B cell (primary cell): Measurements from ENCODE around the gene POLR2B. TPM values are rescaled to one million over a fixed set of nuclear protein-coding genes. Genes with fewer than 3 reads are reported as not detected.

Source experiments
- ATAC-seq: fragments of 200-7000 bp; cut with Tn5 transposase; one replicate; pipeline ENCODE4 v1.10.0; 2021; ENCODE audit warnings: low read depth, mild to moderate bottlenecking, moderate number of reproducible peaks, moderate library complexity
- CTCF ChIA-PET: fragments of 350-600 bp; sonication (Branson Sonifier 250); formaldehyde crosslinking; loops from one replicate; lab custom pipeline; 2021; ENCODE audit warnings: antibody characterized with exemption, inconsistent platforms; lab: Charles Lee
- POLR2A ChIA-PET: fragments of 350-600 bp; sonication (Branson Sonifier 250); formaldehyde crosslinking; loops from one replicate; lab custom pipeline; 2021; ENCODE audit warnings: antibody characterized with exemption; lab: Charles Lee
- DNase-seq: peaks from one replicate; pipeline ENCODE4 v3.0.0; 2013
- H2AFZ ChIP-seq: 2 replicates; pipeline ENCODE4 v1.6.1; 2012; ENCODE audit warnings: mild to moderate bottlenecking, low read depth, low read length; ENCODE audit not compliant: insufficient read depth, poor library complexity, severe bottlenecking
- H3K27ac ChIP-seq, 2 donors: 1 replicate in 1 of 2; 2 replicates in 1 of 2; pipeline ENCODE4 v1.5.1; 2012 to 2013; ENCODE audit warnings: low read length in 2 of 2, mild to moderate bottlenecking in 2 of 2, moderate library complexity in 1 of 2
- H3K27me3 ChIP-seq, 4 experiments: fragments of 200-600 bp in 1 of 4; sonication (generic) in 1 of 4; replicated peaks in 1 of 4; 1 replicate in 2 of 4; 2 replicates in 2 of 4; pipeline versions ENCODE4 v1.6.1 to v1.7.0; 2013 to 2016; ENCODE audit warnings: low read length in 3 of 4, mild to moderate bottlenecking in 2 of 4, mixed read lengths in 1 of 4, moderate library complexity in 1 of 4; ENCODE audit not compliant: insufficient read depth in 4 of 4, control insufficient read depth in 3 of 4; ENCODE audit errors: control extremely low read depth in 1 of 4
- H3K36me3 ChIP-seq, 2 experiments: replicated peaks in 1 of 2; 1 replicate in 1 of 2; 2 replicates in 1 of 2; pipeline versions ENCODE4 v1.6.1 to v1.7.1; 2013; ENCODE audit warnings: low read length in 1 of 2; ENCODE audit not compliant: insufficient read depth in 2 of 2, control insufficient read depth in 1 of 2; ENCODE audit errors: control extremely low read depth in 1 of 2, extremely low read depth in 1 of 2
- H3K4me1 ChIP-seq, 2 donors: fragments of 200-600 bp in 1 of 2; sonication (generic) in 1 of 2; 1 replicate in 1 of 2; 2 replicates in 1 of 2; pipeline versions ENCODE4 v1.5.1 to v1.6.1; 2013 to 2017; ENCODE audit warnings: low read length in 2 of 2; ENCODE audit not compliant: control insufficient read depth in 2 of 2, insufficient read depth in 2 of 2
- H3K4me2 ChIP-seq: replicated peaks from 2 replicates; pipeline ENCODE3; 2012; ENCODE audit warnings: mild to moderate bottlenecking, low read depth, low read length; ENCODE audit not compliant: poor library complexity, severe bottlenecking
- H3K4me3 ChIP-seq, 5 experiments: fragments of 200-600 bp in 1 of 5; sonication (generic) in 1 of 5; 1 replicate in 3 of 5; 2 replicates in 2 of 5; pipeline versions ENCODE4 v1.5.1 to v1.7.0; 2011 to 2016; ENCODE audit warnings: low read length in 4 of 5, mild to moderate bottlenecking in 4 of 5, low read depth in 2 of 5, control low read depth in 1 of 5, moderate library complexity in 1 of 5; ENCODE audit not compliant: insufficient read depth in 1 of 5; ENCODE audit errors: control extremely low read depth in 1 of 5, extremely low read depth in 1 of 5
- H3K79me2 ChIP-seq: fragments of 200-600 bp; sonication (generic); one replicate; pipeline ENCODE4 v1.6.0; 2016; ENCODE audit warnings: low read length; ENCODE audit not compliant: control insufficient read depth, insufficient read depth
- H3K9ac ChIP-seq: fragments of 200-600 bp; sonication (generic); 2 replicates; pipeline ENCODE4 v1.6.1; 2017; ENCODE audit warnings: mild to moderate bottlenecking, low read length, moderate library complexity
- H3K9me3 ChIP-seq, 3 donors: one replicate each; pipeline versions ENCODE4 v1.6.1 to v1.7.1; 2013; ENCODE audit warnings: low read length in 2 of 3; ENCODE audit not compliant: control insufficient read depth in 2 of 3, insufficient read depth in 1 of 3; ENCODE audit errors: control extremely low read depth in 1 of 3
- H4K20me1 ChIP-seq: 2 replicates; pipeline ENCODE4 v1.6.0; 2012; ENCODE audit warnings: mild to moderate bottlenecking, low read length; ENCODE audit not compliant: insufficient read depth, control insufficient read depth, poor library complexity, severe bottlenecking
- H3K27ac Mint-ChIP-seq: one replicate; pipeline ENCODE4 v1.8.0; 2021; ENCODE audit warnings: mixed read lengths
- H3K27me3 Mint-ChIP-seq: one replicate; pipeline ENCODE4 v1.8.0; 2021; ENCODE audit warnings: mixed read lengths
- H3K4me1 Mint-ChIP-seq: one replicate; pipeline ENCODE4 v1.8.0; 2021; ENCODE audit warnings: mixed read lengths
- H3K4me3 Mint-ChIP-seq: one replicate; pipeline ENCODE4 v1.8.0; 2021; ENCODE audit warnings: mixed read lengths
- H3K9me3 Mint-ChIP-seq: one replicate; pipeline ENCODE4 v1.8.0; 2022; ENCODE audit warnings: mixed read lengths; ENCODE audit not compliant: insufficient read depth
- CTCF ChIP-seq: fragments of 200-600 bp; IDR thresholded peaks from one replicate; pipeline ENCODE4 v1.8.0; 2022; ENCODE audit warnings: antibody characterized with exemption, mild to moderate bottlenecking
- EZH2 ChIP-seq: IDR thresholded peaks from 2 replicates; pipeline ENCODE4 v1.6.1; 2012; ENCODE audit warnings: borderline replicate concordance, low read depth, mild to moderate bottlenecking, moderate library complexity, low read length; ENCODE audit not compliant: insufficient read depth, poor library complexity, severe bottlenecking
- WGBS: methylation state at CpG from one replicate; pipeline ENCODE4 v1.1.5; 2013; ENCODE audit warnings: missing lambda C conversion rate; ENCODE audit not compliant: insufficient coverage; 5-methylcytosine and 5-hydroxymethylcytosine counted together
- intact Hi-C: fragments of 100-400 bp; cut with micrococcal nuclease; formaldehyde crosslinking; loops from one replicate; pipeline ENCODE4 v1.10.0; 2022
- polyA plus RNA-seq: library from polyadenylated mRNA; depleted of rRNA; stranded (reverse); fragments of >200 nt; gene quantifications from 2 replicates; pipeline ENCODE4 v1.2.3, GENCODE V29; 2012
- total RNA-seq, 2 donors: library from RNA; stranded (reverse); fragments of 120-200 nt in 1 of 2; gene quantifications; 1 replicate in 1 of 2; 2 replicates in 1 of 2; pipeline versions ENCODE4 v1.2.3 to v1.2.4, GENCODE V29; 2013 to 2022

The POLR2B gene
- total and polyA plus RNA-seq, 2 donors (not counting 1 experiment from before 2014, with no cell fraction given), result 37.5 to 108 TPM

DNA sequence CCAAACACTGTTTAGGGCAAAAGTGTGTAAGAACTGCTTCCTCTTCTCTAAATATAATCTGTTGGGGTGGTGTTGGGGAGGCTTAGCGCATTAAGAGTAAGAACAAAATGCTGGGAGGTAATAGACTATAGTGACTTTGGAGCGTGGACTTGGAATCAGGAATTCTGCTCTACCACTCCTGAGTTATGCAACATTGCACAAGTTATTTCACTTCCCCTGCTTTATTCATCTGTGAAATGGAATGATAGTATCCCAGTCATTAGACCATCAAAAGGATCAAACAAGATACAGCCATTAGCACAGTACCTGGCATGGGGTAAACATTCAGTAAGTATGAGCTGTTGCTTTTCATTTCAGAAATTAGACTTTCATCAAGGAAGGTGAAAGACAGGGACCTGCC lies 72.8 kb downstream of the POLR2B start:
- H3K4me3 Mint-ChIP-seq, result no peak overlapping the region
- Histone ChIP-seq H2AFZ (no peak overlapping the region), H3K4me1 (no peaks in the 10 kb centered on the region), H3K79me2 (no peaks in the 10 kb centered on the region), H3K9ac (no peak overlapping the region), H3K36me3 (no peaks in the 10 kb centered on the region), H3K4me3 (no peak overlapping the region), H3K4me2 (no peak overlapping the region), H3K9me3 (peaks cover 0 to 4% (median 0%) of the 10 kb centered on the region in 3 donors), H3K27me3 (no peaks in the 10 kb centered on the region), H3K27ac (no peak overlapping the region), H4K20me1 (no peaks in the 10 kb centered on the region)
- TF ChIP-seq EZH2, result no peak
- no peak for TF ChIP-seq CTCF
- ChIA-PET CTCF (no interaction called here), POLR2A (no interaction called here)
- DNase-seq (no peak), ATAC-seq (no peak)
- no peaks in the 10 kb centered on the region for H3K9me3 Mint-ChIP-seq
- no CpG with 5 or more reads among the region's 2 CpGs for WGBS
- intact Hi-C loops, result no loop called here
- peaks cover 25% of the 10 kb centered on the region for H3K27me3 Mint-ChIP-seq
- H3K27ac Mint-ChIP-seq, result no peak overlapping the region
- no peaks in the 10 kb centered on the region for H3K4me1 Mint-ChIP-seq

- no peak overlapping the region for H2AFZ ChIP-seq
- no peaks in the 10 kb centered on the region for H3K9me3 ChIP-seq
- no peaks in the 10 kb centered on the region for H3K79me2 ChIP-seq
- POLR2A ChIA-PET, result no interaction called here
- H3K4me1 ChIP-seq, result no peaks in the 10 kb centered on the region
- DNase-seq (no peak), ATAC-seq (no peak)
- CTCF ChIA-PET, result no interaction called here
- H3K27ac ChIP-seq, result no peak overlapping the region
- H4K20me1 ChIP-seq, result no peaks in the 10 kb centered on the region
- no peak overlapping the region for H3K4me2 ChIP-seq
- 80% methylated on average over 1 of the region's 5 CpGs for WGBS
- TF ChIP-seq CTCF, result no peak
- TF ChIP-seq EZH2, result no peak
- no peak overlapping the region for H3K4me3 ChIP-seq
- H3K4me3 Mint-ChIP-seq, result no peak overlapping the region
- no peaks in the 10 kb centered on the region for H3K36me3 ChIP-seq
- no peak overlapping the region for H3K9ac ChIP-seq
- intact Hi-C loops, result no loop called here
- no peaks in the 10 kb centered on the region for H3K27me3 ChIP-seq
- H3K4me1 Mint-ChIP-seq, result no peaks in the 10 kb centered on the region
- peaks cover 33% of the 10 kb centered on the region for H3K27me3 Mint-ChIP-seq
- H3K27ac Mint-ChIP-seq, result no peak overlapping the region
- no peaks in the 10 kb centered on the region for H3K9me3 Mint-ChIP-seq
Measured at GRCh38 chr4:57053508-57053907, 74.8 kb downstream of the POLR2B start.
